Measurements from ENCODE around the gene A2M. TPM values are rescaled to one million over a fixed set of nuclear protein-coding genes. Genes with fewer than 3 reads are reported as not detected.

Gene A2M
- total and polyA plus RNA-seq, 2 donors (not counting 1 experiment from before 2014, with no cell fraction given), result 0.04 TPM; not detected in 1

- no peaks in the 10 kb centered on the region for H3K9me3 ChIP-seq (ENCODE audit: control extremely low read depth in 1 of 3, control insufficient read depth in 2 of 3, insufficient read depth in 1 of 3, low read length in 2 of 3)
- no peaks in the 10 kb centered on the region for H4K20me1 ChIP-seq (ENCODE audit: control insufficient read depth, insufficient read depth, low read length, poor library complexity, severe bottlenecking)
- no peak overlapping the region for H3K4me3 Mint-ChIP-seq
- no peaks in the 10 kb centered on the region for H3K4me1 Mint-ChIP-seq
- DNase-seq (no peak), ATAC-seq (ENCODE audit: low read depth) (no peak)
- no peaks in the 10 kb centered on the region for H3K79me2 ChIP-seq (ENCODE audit: control insufficient read depth, insufficient read depth, low read length)
- H3K36me3 ChIP-seq (replicated peaks in 1 of 2; ENCODE audit: control extremely low read depth in 1 of 2, control insufficient read depth in 1 of 2, extremely low read depth in 1 of 2, insufficient read depth in 2 of 2, low read length in 1 of 2), result no peaks in the 10 kb centered on the region
- ChIA-PET POLR2A (no interaction called here), CTCF (no interaction called here)
- H3K4me1 ChIP-seq (ENCODE audit: control insufficient read depth in 2 of 2, insufficient read depth in 2 of 2, low read length in 2 of 2), result no peaks in the 10 kb centered on the region
- H3K4me2 ChIP-seq (replicated peaks; ENCODE audit: low read depth, low read length, poor library complexity, severe bottlenecking), result no peak overlapping the region
- no peaks in the 10 kb centered on the region for H3K9me3 Mint-ChIP-seq (ENCODE audit: insufficient read depth)
- no CpG with 5 or more reads among the region's 3 CpGs for WGBS (ENCODE audit: insufficient coverage)
- intact Hi-C loops (cut with micrococcal nuclease), result no loop called here
- H3K9ac ChIP-seq (ENCODE audit: low read length), result no peak overlapping the region
- H3K27me3 ChIP-seq (replicated peaks in 1 of 4; ENCODE audit: control extremely low read depth in 1 of 4, control insufficient read depth in 3 of 4, insufficient read depth in 4 of 4, low read length in 3 of 4), result no peaks in the 10 kb centered on the region
- no peak overlapping the region for H2AFZ ChIP-seq (ENCODE audit: insufficient read depth, low read depth, low read length, poor library complexity, severe bottlenecking)
- H3K27ac Mint-ChIP-seq, result no peak overlapping the region
- no peak overlapping the region for H3K27ac ChIP-seq (ENCODE audit: low read length in 2 of 2)
- H3K4me3 ChIP-seq (ENCODE audit: control extremely low read depth in 1 of 5, extremely low read depth in 1 of 5, insufficient read depth in 1 of 5, low read depth in 2 of 5, low read length in 4 of 5), result no peak overlapping the region
- H3K27me3 Mint-ChIP-seq, result no peaks in the 10 kb centered on the region
- no peak for TF ChIP-seq CTCF (IDR thresholded peaks at IDR 0.05)
- TF ChIP-seq EZH2 (IDR thresholded peaks at IDR 0.05; ENCODE audit: borderline replicate concordance, insufficient read depth, low read depth, low read length, poor library complexity, severe bottlenecking), result no peak
Measured at GRCh38 chr12:9094512-9095206, 21.1 kb downstream of the A2M start.

GRCh38 chr12:9091891-9092598, 23.7 kb downstream of the A2M start:
- Histone ChIP-seq H3K4me2 (replicated peaks; ENCODE audit: low read depth, low read length, poor library complexity, severe bottlenecking) (no peak overlapping the region), H2AFZ (ENCODE audit: insufficient read depth, low read depth, low read length, poor library complexity, severe bottlenecking) (no peak overlapping the region), H3K4me3 (ENCODE audit: control extremely low read depth in 1 of 5, extremely low read depth in 1 of 5, insufficient read depth in 1 of 5, low read depth in 2 of 5, low read length in 4 of 5) (no peak overlapping the region), H3K9ac (ENCODE audit: low read length) (no peak overlapping the region), H3K27me3 (replicated peaks in 1 of 4; ENCODE audit: control extremely low read depth in 1 of 4, control insufficient read depth in 3 of 4, insufficient read depth in 4 of 4, low read length in 3 of 4) (no peaks in the 10 kb centered on the region), H4K20me1 (ENCODE audit: control insufficient read depth, insufficient read depth, low read length, poor library complexity, severe bottlenecking) (no peaks in the 10 kb centered on the region), H3K4me1 (ENCODE audit: control insufficient read depth in 2 of 2, insufficient read depth in 2 of 2, low read length in 2 of 2) (no peaks in the 10 kb centered on the region), H3K79me2 (ENCODE audit: control insufficient read depth, insufficient read depth, low read length) (no peaks in the 10 kb centered on the region), H3K9me3 (ENCODE audit: control extremely low read depth in 1 of 3, control insufficient read depth in 2 of 3, insufficient read depth in 1 of 3, low read length in 2 of 3) (no peaks in the 10 kb centered on the region), H3K36me3 (replicated peaks in 1 of 2; ENCODE audit: control extremely low read depth in 1 of 2, control insufficient read depth in 1 of 2, extremely low read depth in 1 of 2, insufficient read depth in 2 of 2, low read length in 1 of 2) (no peaks in the 10 kb centered on the region), H3K27ac (ENCODE audit: low read length in 2 of 2) (no peak overlapping the region)
- H3K9me3 Mint-ChIP-seq (ENCODE audit: insufficient read depth), result no peaks in the 10 kb centered on the region
- no peaks in the 10 kb centered on the region for H3K4me1 Mint-ChIP-seq
- ATAC-seq (ENCODE audit: low read depth) (no peak), DNase-seq (no peak)
- H3K4me3 Mint-ChIP-seq, result no peak overlapping the region
- no peak overlapping the region for H3K27ac Mint-ChIP-seq
- intact Hi-C loops (cut with micrococcal nuclease), result no loop called here
- WGBS (ENCODE audit: insufficient coverage), result 92% methylated on average over 7 of the region's 8 CpGs
- no peak for TF ChIP-seq CTCF (IDR thresholded peaks at IDR 0.05)
- TF ChIP-seq EZH2 (IDR thresholded peaks at IDR 0.05; ENCODE audit: borderline replicate concordance, insufficient read depth, low read depth, low read length, poor library complexity, severe bottlenecking), result no peak
- CTCF ChIA-PET, result no interaction called here
- POLR2A ChIA-PET, result no interaction called here
- H3K27me3 Mint-ChIP-seq, result no peaks in the 10 kb centered on the region
